ENCODE measurements around the gene CRYAB. TPM values are rescaled to one million over a fixed set of nuclear protein-coding genes. Genes with fewer than 3 reads are reported as not detected.

Gene CRYAB
- total and polyA plus RNA-seq, 7 donors: 4,737 to 12,187 (median 9,763) TPM

DNA sequence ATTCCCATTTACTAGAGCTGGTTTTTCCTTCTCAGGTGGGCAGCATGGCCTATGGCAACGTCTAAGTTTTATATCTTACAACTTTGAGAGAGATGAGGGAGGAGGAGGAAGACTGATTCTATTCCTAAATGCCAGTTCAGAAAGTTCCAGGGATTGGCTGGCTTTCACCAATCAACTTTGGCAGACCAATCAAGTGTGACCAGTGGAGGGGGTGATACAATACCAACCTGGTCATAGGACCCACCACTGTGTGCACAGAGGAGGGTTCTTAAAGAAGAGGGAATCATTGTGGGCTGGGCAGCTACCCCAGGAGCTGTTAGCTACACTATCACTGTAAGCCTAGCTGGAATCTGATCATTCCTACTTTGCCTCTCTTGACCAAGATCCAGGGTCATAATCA is 33.6 kb upstream of the CRYAB start:
- peaks cover 30% of the 10 kb centered on the region for H3K4me1 ChIP-seq

DNA sequence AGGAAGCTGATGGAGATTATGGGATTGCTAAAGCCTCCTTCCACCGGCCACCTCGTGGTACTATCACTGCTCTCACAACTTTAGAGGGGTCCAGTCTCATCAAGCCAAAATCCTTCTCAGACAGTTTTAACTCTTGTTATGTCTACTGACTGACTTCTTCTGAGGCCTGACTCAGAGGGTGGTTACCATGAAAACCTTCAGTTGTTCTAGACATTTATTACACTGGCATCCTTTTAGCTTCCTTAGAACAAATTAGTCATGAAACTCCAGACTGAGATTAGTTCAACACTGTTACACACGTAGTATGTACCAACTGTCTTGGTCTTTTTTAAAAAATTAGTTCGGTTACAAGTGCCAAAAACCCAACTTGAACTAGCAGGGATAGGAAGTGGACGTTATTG is 33.1 kb upstream of the CRYAB start:
- peak overlapping the region; percentile 89 for H3K27ac ChIP-seq
- 54 to 60% (median 55%) methylated on average over 5 of the region's 5 CpGs for WGBS, 3 donors
- intact Hi-C loops (cut with DNase I): no loop called here

More for the DNA sequence above, 33.6 kb upstream of the CRYAB start:
- Histone ChIP-seq H3K4me3 (no peak overlapping the region), H3K27me3 (ENCODE audit: insufficient read depth in 3 of 3, low read length in 2 of 3) (no peaks in the 10 kb centered on the region), H3K9me3 (no peaks in the 10 kb centered on the region), H3K27ac (peak overlapping the region; percentile 0), H3K36me3 (ENCODE audit: insufficient read depth in 1 of 2, low read depth in 1 of 2) (no peaks in the 10 kb centered on the region)
- WGBS, 3 donors: 27 to 68% (median 54%) methylated on average over 1 of the region's 1 CpG
- ATAC-seq (no peak), DNase-seq (no peak)
- TF ChIP-seq, protein P1, sequence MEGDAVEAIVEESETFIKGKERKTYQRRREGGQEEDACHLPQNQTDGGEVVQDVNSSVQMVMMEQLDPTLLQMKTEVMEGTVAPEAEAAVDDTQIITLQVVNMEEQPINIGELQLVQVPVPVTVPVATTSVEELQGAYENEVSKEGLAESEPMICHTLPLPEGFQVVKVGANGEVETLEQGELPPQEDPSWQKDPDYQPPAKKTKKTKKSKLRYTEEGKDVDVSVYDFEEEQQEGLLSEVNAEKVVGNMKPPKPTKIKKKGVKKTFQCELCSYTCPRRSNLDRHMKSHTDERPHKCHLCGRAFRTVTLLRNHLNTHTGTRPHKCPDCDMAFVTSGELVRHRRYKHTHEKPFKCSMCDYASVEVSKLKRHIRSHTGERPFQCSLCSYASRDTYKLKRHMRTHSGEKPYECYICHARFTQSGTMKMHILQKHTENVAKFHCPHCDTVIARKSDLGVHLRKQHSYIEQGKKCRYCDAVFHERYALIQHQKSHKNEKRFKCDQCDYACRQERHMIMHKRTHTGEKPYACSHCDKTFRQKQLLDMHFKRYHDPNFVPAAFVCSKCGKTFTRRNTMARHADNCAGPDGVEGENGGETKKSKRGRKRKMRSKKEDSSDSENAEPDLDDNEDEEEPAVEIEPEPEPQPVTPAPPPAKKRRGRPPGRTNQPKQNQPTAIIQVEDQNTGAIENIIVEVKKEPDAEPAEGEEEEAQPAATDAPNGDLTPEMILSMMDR (IDR thresholded peaks at IDR 0.05): no peak
- intact Hi-C loops (cut with DNase I): no loop called here

DNA sequence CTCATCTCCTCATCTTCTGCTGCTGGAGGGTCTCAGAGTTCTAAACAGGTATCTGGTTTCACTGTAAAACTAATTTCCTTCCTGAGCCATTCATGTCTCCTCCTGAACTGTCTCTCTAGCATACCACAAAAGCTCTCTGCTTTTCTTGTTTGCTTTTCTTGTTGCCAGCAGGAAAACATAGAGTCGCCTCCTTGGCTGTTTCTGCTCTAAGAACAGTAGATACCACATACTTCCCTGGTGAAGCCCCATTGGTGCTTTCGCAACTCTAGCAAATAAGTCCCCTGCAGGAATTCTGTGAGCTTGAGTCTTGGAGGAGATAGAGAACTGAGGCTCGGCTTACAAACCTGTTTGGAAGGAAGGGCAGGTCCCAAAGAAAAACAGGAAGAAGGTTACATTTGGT is 32.6 kb upstream of the CRYAB start:
- DNase-seq: no peak
- no peak overlapping the region for H3K4me3 ChIP-seq
- no peak for ATAC-seq
- TF ChIP-seq, protein P1 (IDR thresholded peaks at IDR 0.05): no peak
- peak overlapping the region; percentile 89 for H3K27ac ChIP-seq
- H3K4me1 ChIP-seq: peaks cover 36% of the 10 kb centered on the region
- H3K27me3 ChIP-seq (ENCODE audit: insufficient read depth in 3 of 3, low read length in 2 of 3): no peaks in the 10 kb centered on the region
- intact Hi-C loops (cut with DNase I): no loop called here
- no peaks in the 10 kb centered on the region for H3K36me3 ChIP-seq (ENCODE audit: insufficient read depth in 1 of 2, low read depth in 1 of 2)
- H3K9me3 ChIP-seq: no peaks in the 10 kb centered on the region
- 72 to 75% (median 73%) methylated on average over 3 of the region's 3 CpGs for WGBS, 3 donors

More for the DNA sequence above, 33.1 kb upstream of the CRYAB start:
- ATAC-seq: no peak
- no peaks in the 10 kb centered on the region for H3K9me3 ChIP-seq
- DNase-seq: no peak
- TF ChIP-seq, protein P1 (IDR thresholded peaks at IDR 0.05): no peak
- no peak overlapping the region for H3K4me3 ChIP-seq
- no peaks in the 10 kb centered on the region for H3K27me3 ChIP-seq (ENCODE audit: insufficient read depth in 3 of 3, low read length in 2 of 3)
- peaks cover 33% of the 10 kb centered on the region for H3K4me1 ChIP-seq
- no peaks in the 10 kb centered on the region for H3K36me3 ChIP-seq (ENCODE audit: insufficient read depth in 1 of 2, low read depth in 1 of 2)

DNA sequence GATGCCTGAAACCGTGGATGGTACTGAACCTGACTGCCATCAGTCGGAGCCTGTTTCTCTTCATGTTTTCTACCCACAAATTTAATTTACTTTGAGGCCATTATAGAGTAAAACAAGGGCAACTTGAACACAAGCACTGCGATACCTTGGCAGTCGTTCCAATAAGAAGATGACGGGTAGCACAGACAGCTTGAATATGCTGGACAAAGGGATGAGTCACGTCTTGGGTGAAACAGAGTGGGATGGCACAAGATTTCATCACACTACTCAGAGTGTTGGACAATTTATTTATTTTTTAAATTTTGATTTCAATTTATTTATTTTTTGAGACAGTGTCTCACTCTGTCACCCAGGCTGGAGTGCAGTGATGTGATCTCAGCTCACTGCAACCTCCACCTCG is 31.3 kb upstream of the CRYAB start:
- intact Hi-C loops (cut with DNase I): loop anchor here in 1 of 2 donors (2.0 kb wide), 1 partner anchor 14 kb away; no protein-coding TSS in a partner anchor
- Histone ChIP-seq H3K4me3 (no peak overlapping the region), H3K9me3 (no peaks in the 10 kb centered on the region), H3K4me1 (peaks cover 49% of the 10 kb centered on the region), H3K27ac (peak overlapping the region; percentile 89), H3K27me3 (ENCODE audit: insufficient read depth in 3 of 3, low read length in 2 of 3) (no peaks in the 10 kb centered on the region), H3K36me3 (ENCODE audit: insufficient read depth in 1 of 2, low read depth in 1 of 2) (no peaks in the 10 kb centered on the region)
- WGBS, 3 donors: 90 to 91% (median 91%) methylated on average over 7 of the region's 7 CpGs
- ATAC-seq (no peak), DNase-seq (no peak)
- TF ChIP-seq, protein P1 (IDR thresholded peaks at IDR 0.05): no peak

DNA sequence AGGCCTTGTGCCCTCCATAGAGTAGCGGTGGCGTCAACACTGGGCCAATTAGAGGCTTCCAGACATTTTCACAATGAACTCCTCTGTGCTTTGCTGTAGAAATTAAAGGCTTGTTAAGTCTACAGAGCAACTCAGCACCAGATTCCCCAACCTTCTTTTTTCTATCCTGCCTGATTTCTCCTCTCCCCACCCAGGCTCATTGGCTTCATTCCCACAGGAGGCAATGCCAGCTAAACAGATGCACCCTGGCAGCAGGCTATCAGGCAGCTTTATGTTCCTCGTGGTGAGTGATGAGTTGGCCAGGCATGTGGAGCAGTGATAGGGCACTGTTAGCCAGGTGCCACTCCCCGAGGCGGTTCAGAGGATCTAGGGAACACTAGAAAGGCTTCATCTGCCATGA is 30.4 kb upstream of the CRYAB start:
- TF ChIP-seq, protein P1 (IDR thresholded peaks at IDR 0.05): no peak
- Histone ChIP-seq H3K4me1 (peaks cover 49% of the 10 kb centered on the region), H3K27ac (peak overlapping the region; percentile 89), H3K36me3 (ENCODE audit: insufficient read depth in 1 of 2, low read depth in 1 of 2) (no peaks in the 10 kb centered on the region), H3K27me3 (ENCODE audit: insufficient read depth in 3 of 3, low read length in 2 of 3) (no peaks in the 10 kb centered on the region), H3K4me3 (no peak overlapping the region), H3K9me3 (no peaks in the 10 kb centered on the region)
- WGBS, 3 donors: 22 to 35% (median 27%) methylated on average over 5 of the region's 5 CpGs
- intact Hi-C loops (cut with DNase I): loop anchor here in 1 of 2 donors (2.0 kb wide), 1 partner anchor 15 kb away; no protein-coding TSS in a partner anchor
- peak; percentile 55 to 80 for DNase-seq
- ATAC-seq: peak; percentile 87 to 93 (median 90)

Data from psoas muscle (tissue), 8 donors.